Measurements from ENCODE around the gene DEPP1.
A peak's percentile ranks its signal among the peaks of the same experiment; 100 is the strongest.

DEPP1 gene

GRCh38 chr10:44978213-44978569 is 418 bp downstream of the DEPP1 start:
- no peak for DNase-seq

- DNase-seq, result no peak
These were observed 1.1 kb downstream of the DEPP1 start for GRCh38 chr10:44977287-44978212.

GRCh38 chr10:44976352-44977198 is 2.0 kb downstream of the DEPP1 start:
- no peak for DNase-seq

GRCh38 chr10:44975431-44976331 is 2.9 kb downstream of the DEPP1 start:
- no peak for DNase-seq

GRCh38 chr10:44974628-44975430 is 3.8 kb downstream of the DEPP1 start:
- DNase-seq, result peak; percentile 91

- DNase-seq, result no peak
These were observed 4.5 kb downstream of the DEPP1 start for GRCh38 chr10:44974082-44974627.

GRCh38 chr10:44973323-44974081 is 5.1 kb downstream of the DEPP1 start:
- no peak for DNase-seq

- DNase-seq, result no peak
These were observed 5.7 kb downstream of the DEPP1 start for GRCh38 chr10:44972874-44973306.

GRCh38 chr10:44971935-44972757 is 6.5 kb downstream of the DEPP1 start:
- no peak for DNase-seq

GRCh38 chr10:44971434-44971833 is 7.2 kb downstream of the DEPP1 start:
- DNase-seq, result no peak

GRCh38 chr10:44970812-44971395 is 7.7 kb downstream of the DEPP1 start:
- no peak for DNase-seq

GRCh38 chr10:44969854-44970253 is 8.8 kb downstream of the DEPP1 start:
- no peak for DNase-seq

GRCh38 chr10:44968500-44969400 is 9.9 kb downstream of the DEPP1 start:
- no peak for DNase-seq

GRCh38 chr10:44968091-44968490 is 10.5 kb downstream of the DEPP1 start:
- no peak for DNase-seq

- DNase-seq, result no peak
These were observed 11.0 kb downstream of the DEPP1 start for GRCh38 chr10:44967616-44968015.

GRCh38 chr10:44966816-44967509 is 11.6 kb downstream of the DEPP1 start:
- no peak for DNase-seq

GRCh38 chr10:44966129-44966815 is 12.3 kb downstream of the DEPP1 start:
- DNase-seq, result no peak
